Parietal lobe (tissue), 2 donors: ENCODE data around the gene HMOX1. TPM values are rescaled to one million over a fixed set of nuclear protein-coding genes. Genes with fewer than 3 reads are reported as not detected.

Source experiments
- small RNA-seq: library from RNA; depleted of rRNA; stranded (forward); fragments of <200 nt; gene quantifications from one replicate; pipeline ENCODE3, GENCODE V24; 2014; ENCODE audit warnings: low replicate concordance
- total RNA-seq: library from RNA; depleted of rRNA; stranded (reverse); fragments of >200 nt; gene quantifications from one replicate; pipeline ENCODE4 v1.2.3, GENCODE V29; 2014

HMOX1 gene, protein sequence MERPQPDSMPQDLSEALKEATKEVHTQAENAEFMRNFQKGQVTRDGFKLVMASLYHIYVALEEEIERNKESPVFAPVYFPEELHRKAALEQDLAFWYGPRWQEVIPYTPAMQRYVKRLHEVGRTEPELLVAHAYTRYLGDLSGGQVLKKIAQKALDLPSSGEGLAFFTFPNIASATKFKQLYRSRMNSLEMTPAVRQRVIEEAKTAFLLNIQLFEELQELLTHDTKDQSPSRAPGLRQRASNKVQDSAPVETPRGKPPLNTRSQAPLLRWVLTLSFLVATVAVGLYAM
- total RNA-seq = 1.6 TPM

DNA sequence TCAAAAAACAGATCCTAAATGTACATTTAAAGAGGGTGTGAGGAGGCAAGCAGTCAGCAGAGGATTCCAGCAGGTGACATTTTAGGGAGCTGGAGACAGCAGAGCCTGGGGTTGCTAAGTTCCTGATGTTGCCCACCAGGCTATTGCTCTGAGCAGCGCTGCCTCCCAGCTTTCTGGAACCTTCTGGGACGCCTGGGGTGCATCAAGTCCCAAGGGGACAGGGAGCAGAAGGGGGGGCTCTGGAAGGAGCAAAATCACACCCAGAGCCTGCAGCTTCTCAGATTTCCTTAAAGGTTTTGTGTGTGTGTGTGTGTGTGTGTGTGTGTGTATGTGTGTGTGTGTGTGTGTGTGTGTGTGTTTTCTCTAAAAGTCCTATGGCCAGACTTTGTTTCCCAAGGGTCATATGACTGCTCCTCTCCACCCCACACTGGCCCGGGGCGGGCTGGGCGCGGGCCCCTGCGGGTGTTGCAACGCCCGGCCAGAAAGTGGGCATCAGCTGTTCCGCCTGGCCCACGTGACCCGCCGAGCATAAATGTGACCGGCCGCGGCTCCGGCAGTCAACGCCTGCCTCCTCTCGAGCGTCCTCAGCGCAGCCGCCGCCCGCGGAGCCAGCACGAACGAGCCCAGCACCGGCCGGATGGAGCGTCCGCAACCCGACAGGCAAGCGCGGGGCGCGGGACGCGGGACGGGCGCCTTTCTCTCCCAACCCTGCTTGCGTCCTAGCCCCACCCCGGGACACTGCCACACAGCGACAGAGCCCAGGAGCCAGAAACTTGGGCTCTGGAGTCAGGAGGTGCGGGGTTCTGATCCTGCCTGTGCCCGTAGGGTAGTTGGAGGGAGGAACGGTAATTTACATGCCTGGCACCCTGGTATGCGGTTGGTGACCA lies at the start of gene HMOX1:
Gene HMOX1, plus strand, starts transcription at position 560 of the 887 bp plus-strand sequence. Its CDS starts 78 bp downstream, at position 638.

GRCh38 chr22:35399678-35400500 lies 19.0 kb downstream of the HMOX1 start, which contains the start of gene MCM5:
MCM5 (plus strand) TSS chr22:35400140; CDS start chr22:35400439, 299 bp downstream.

Small RNA genes lying within 50 kb of the gene (small RNA-seq; reads per million reads assigned to genes)
- gene MIR3909 (0.49 reads per million, percentile 43 among the genes with 10 or more reads in this experiment), gene MIR6069 (not detected)

Other genes with a start within 250 kb of the HMOX1 start
- 39.4 TPM for gene HMGXB4, start 123.6 kb upstream of the HMOX1 start, total RNA-seq
- 10.3 TPM for gene TOM1, start 81.2 kb upstream of the HMOX1 start, total RNA-seq
- gene MCM5, start 19.0 kb downstream of the HMOX1 start, total RNA-seq = 26.3 TPM
- gene RASD2, start 159.7 kb downstream of the HMOX1 start, total RNA-seq = 0.94 TPM
- gene MB, start 236.2 kb downstream of the HMOX1 start, total RNA-seq = not detected